GM12872 (cell line): Measurements from ENCODE around the gene DNAH5.

Experiments
- CTCF ChIP-seq: IDR thresholded peaks from 3 replicates; pipeline ENCODE4 v1.5.1; 2011; ENCODE audit warnings: low read depth, mild to moderate bottlenecking, low read length, moderate library complexity; ENCODE audit not compliant: insufficient read depth

Gene DNAH5

GRCh38 chr5:13659391-13659790 is 285.1 kb downstream of the DNAH5 start:
- TF ChIP-seq CTCF: no peak

GRCh38 chr5:13658761-13659160 is 285.7 kb downstream of the DNAH5 start:
- TF ChIP-seq CTCF: no peak

- TF ChIP-seq CTCF: no peak
Measured at GRCh38 chr5:13658152-13658551, 286.3 kb downstream of the DNAH5 start.

- no peak for TF ChIP-seq CTCF
Measured at GRCh38 chr5:13653709-13654108, 290.8 kb downstream of the DNAH5 start.

GRCh38 chr5:13649656-13650055 is 294.8 kb downstream of the DNAH5 start:
- no peak for TF ChIP-seq CTCF

GRCh38 chr5:13648822-13649221 is 295.7 kb downstream of the DNAH5 start:
- no peak for TF ChIP-seq CTCF

- no peak for TF ChIP-seq CTCF
Measured at GRCh38 chr5:13643734-13644133, 300.8 kb downstream of the DNAH5 start.

GRCh38 chr5:13643196-13643595 is 301.3 kb downstream of the DNAH5 start:
- no peak for TF ChIP-seq CTCF
